HEK293T (cell line): ENCODE results near the gene TPRG1.

Source experiments
- CTCF ChIA-PET: fragments of 350-600 bp; formaldehyde crosslinking; extraction: SDS; loops from one replicate; lab custom pipeline; 2021; ENCODE audit warnings: antibody characterized with exemption, inconsistent platforms; lab: Yijun Ruan, JAX
- POLR2A ChIA-PET: fragments of 350-600 bp; formaldehyde crosslinking; extraction: SDS; loops from one replicate; lab custom pipeline; 2020; ENCODE audit warnings: antibody characterized with exemption, inconsistent platforms; lab: Yijun Ruan, JAX
- DNase-seq: peaks from one replicate; pipeline ENCODE4 v3.0.0; 2012; ENCODE audit warnings: mixed read lengths; ENCODE audit errors: extremely low spot score
- ARNT ChIP-seq: fragments of 450-650 bp; IDR thresholded peaks from 2 replicates; pipeline ENCODE4 v1.6.1; 2017; ENCODE audit warnings: mild to moderate bottlenecking
- BHLHE40 ChIP-seq: fragments of 450-650 bp; IDR thresholded peaks from 2 replicates; pipeline ENCODE4 v1.6.1; 2016; ENCODE audit warnings: mild to moderate bottlenecking, moderate library complexity, borderline replicate concordance
- CTBP1 ChIP-seq: fragments of 450-650 bp; IDR thresholded peaks from 2 replicates; pipeline ENCODE4 v1.6.1; 2016; ENCODE audit warnings: borderline replicate concordance
- ELF4 ChIP-seq: fragments of 450-650 bp; IDR thresholded peaks from 2 replicates; pipeline ENCODE4 v1.6.1; 2017; ENCODE audit warnings: antibody characterized with exemption
- FOXA1 ChIP-seq: fragments of 450-650 bp; IDR thresholded peaks from 2 replicates; pipeline ENCODE4 v1.6.1; 2016; ENCODE audit warnings: mild to moderate bottlenecking
- FOXK2 ChIP-seq: fragments of 450-650 bp; IDR thresholded peaks from 2 replicates; pipeline ENCODE4 v1.6.1; 2016; ENCODE audit warnings: mild to moderate bottlenecking
- FOXM1 ChIP-seq: fragments of 450-650 bp; IDR thresholded peaks from 2 replicates; pipeline ENCODE4 v1.6.1; 2017; ENCODE audit warnings: mild to moderate bottlenecking, borderline replicate concordance
- HDGF ChIP-seq: fragments of 450-650 bp; IDR thresholded peaks from 2 replicates; pipeline ENCODE4 v1.6.1; 2017; ENCODE audit warnings: antibody characterized with exemption, borderline replicate concordance
- L3MBTL2 ChIP-seq: fragments of 450-650 bp; conservative IDR thresholded peaks from 2 replicates; pipeline ENCODE4 v1.6.1; 2016; ENCODE audit warnings: mild to moderate bottlenecking
- LEF1 ChIP-seq: fragments of 450-650 bp; IDR thresholded peaks from 2 replicates; pipeline ENCODE4 v1.6.1; 2017; ENCODE audit warnings: mild to moderate bottlenecking, borderline replicate concordance
- NFRKB ChIP-seq: fragments of 450-650 bp; IDR thresholded peaks from 2 replicates; pipeline ENCODE4 v1.6.1; 2016; ENCODE audit warnings: mild to moderate bottlenecking, moderate library complexity
- SP1 ChIP-seq: fragments of 450-650 bp; IDR thresholded peaks from 2 replicates; pipeline ENCODE4 v1.6.1; 2017
- SUZ12 ChIP-seq: fragments of 450-650 bp; IDR thresholded peaks from 2 replicates; pipeline ENCODE4 v1.6.1; 2016; ENCODE audit warnings: mild to moderate bottlenecking
- TARDBP ChIP-seq: fragments of 450-650 bp; IDR thresholded peaks from 2 replicates; pipeline ENCODE4 v1.6.1; 2016
- ZNF384 ChIP-seq: fragments of 450-650 bp; IDR thresholded peaks from 2 replicates; pipeline ENCODE4 v1.6.1; 2016
- TF ChIP-seq, protein P1 (sequence below): fragments of 450-650 bp; IDR thresholded peaks from 2 replicates; pipeline ENCODE4 v1.6.1; 2016

The TPRG1 gene

DNA sequence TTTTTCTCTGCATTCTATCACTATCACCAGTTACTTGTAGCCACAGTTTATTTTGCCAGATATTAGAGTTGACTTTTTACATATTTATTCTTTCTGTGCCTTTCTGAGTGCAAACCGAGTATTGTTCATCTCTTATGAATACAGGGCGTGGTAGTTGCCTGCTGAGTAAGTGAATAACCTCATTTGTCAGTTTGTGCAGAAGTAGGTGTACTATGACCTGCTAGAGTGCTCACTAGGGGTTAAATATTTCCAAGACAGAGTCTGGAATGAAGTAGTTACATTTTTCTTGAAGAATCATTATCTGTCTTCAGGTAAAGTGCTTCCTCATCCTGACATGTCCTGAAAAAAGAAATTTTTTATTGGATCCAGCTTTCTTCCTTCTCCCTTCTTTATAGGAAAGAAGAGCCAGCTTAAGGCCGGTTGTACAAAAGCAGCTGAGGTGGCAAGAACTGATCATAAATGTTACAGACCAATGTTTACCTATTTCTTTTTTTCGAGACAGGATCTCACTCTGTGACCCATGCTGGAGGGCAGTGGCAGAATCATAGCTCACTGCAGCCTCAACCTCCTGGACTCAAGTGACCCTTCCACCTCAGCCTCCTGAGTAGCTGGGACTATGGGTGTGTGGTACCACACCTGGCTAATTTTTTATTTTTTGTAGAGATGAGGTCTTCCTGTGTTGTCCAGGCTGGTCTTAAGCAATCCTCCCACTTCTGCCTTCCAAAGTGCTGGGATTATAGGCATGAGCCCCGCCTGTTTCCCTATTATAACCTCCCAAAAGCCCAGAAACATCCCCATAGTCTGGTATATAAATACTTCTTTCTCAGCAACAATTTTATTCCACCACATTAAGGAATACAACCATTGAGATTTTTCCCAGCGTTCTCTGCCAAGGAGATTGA is 182.5 kb downstream of the TPRG1 start:
- DNase-seq: no peak
- CTCF ChIA-PET: no interaction called here
- TF ChIP-seq, protein P1, sequence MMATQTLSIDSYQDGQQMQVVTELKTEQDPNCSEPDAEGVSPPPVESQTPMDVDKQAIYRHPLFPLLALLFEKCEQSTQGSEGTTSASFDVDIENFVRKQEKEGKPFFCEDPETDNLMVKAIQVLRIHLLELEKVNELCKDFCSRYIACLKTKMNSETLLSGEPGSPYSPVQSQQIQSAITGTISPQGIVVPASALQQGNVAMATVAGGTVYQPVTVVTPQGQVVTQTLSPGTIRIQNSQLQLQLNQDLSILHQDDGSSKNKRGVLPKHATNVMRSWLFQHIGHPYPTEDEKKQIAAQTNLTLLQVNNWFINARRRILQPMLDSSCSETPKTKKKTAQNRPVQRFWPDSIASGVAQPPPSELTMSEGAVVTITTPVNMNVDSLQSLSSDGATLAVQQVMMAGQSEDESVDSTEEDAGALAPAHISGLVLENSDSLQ: no peak
- no peak for TF ChIP-seq SUZ12
- no peak for TF ChIP-seq NFRKB
- no peak for TF ChIP-seq FOXA1
- no peak for TF ChIP-seq ELF4
- no peak for TF ChIP-seq CTBP1
- TF ChIP-seq LEF1: no peak
- TF ChIP-seq BHLHE40: no peak
- TF ChIP-seq ZNF384: no peak
- TF ChIP-seq FOXM1: no peak
- TF ChIP-seq HDGF: no peak
- no peak for TF ChIP-seq FOXK2
- no peak for TF ChIP-seq L3MBTL2
- no peak for TF ChIP-seq ARNT
- no peak for TF ChIP-seq SP1
- TF ChIP-seq TARDBP: no peak
- POLR2A ChIA-PET: no interaction called here

DNA sequence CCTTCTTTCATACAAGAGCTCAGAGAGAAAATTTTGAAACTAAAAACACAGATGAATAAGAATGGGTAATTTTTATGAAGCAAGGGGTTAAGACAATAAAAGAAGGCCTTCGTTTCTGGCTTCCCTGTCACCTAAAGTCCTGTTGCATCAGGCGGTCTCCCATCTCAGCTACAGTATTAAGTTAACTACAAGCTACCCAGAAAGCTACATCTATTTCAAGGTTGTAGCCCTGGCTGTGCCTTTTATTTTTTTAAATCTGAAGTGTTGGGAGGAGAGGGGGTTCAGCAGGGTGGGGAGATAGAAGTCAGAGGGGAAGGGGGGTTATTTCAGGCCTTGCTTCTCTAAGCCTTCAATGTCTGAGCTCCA is 183.3 kb downstream of the TPRG1 start:
- ChIA-PET POLR2A (no interaction called here), CTCF (no interaction called here)
- DNase-seq: no peak
- TF ChIP-seq ELF4: no peak
- TF ChIP-seq HDGF: no peak
- TF ChIP-seq L3MBTL2: no peak
- TF ChIP-seq ZNF384: no peak
- no peak for TF ChIP-seq FOXM1
- TF ChIP-seq BHLHE40: no peak
- TF ChIP-seq TARDBP: no peak
- TF ChIP-seq ARNT: no peak
- TF ChIP-seq FOXK2: no peak
- TF ChIP-seq SP1: no peak
- TF ChIP-seq SUZ12: no peak
- TF ChIP-seq FOXA1: no peak
- TF ChIP-seq NFRKB: no peak
- no peak for TF ChIP-seq LEF1

DNA sequence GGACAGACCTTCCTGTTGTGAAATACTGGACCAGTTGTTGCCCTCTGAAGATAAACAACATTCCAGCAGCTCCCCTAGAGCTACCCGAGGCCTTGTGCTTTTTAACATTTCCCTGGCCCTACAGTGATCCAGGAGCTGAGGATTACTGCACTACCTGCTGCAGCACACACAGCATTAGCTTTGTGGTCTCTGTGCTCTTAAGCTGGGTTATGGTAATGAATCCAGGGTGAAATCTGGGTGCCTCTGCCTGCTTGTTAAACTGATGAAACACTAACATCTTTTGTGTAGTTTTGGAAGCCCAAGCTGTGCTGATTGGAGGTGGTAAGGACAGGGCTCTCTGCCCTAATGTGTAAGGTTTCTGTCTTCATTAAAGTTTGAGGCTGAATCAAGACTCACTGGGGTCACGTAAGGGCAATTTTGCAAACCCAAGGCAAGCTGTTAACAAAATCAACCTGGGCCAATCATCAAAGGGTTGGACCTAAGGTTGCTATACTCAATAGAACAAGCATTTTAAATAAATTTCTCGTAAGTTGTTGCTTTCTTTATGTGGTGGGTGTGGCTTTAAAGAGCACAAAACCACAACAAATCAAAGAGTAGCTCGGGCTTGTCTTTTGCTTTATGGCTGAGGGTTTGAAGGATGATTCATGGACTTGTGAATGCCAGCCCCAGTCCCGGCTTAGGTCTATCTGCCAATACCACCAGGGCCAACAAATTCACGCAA is 183.9 kb downstream of the TPRG1 start:
- no peak for TF ChIP-seq L3MBTL2
- no peak for TF ChIP-seq BHLHE40
- no peak for TF ChIP-seq ELF4
- no peak for TF ChIP-seq ZNF384
- TF ChIP-seq LEF1: no peak
- TF ChIP-seq, protein P1: no peak
- no peak for TF ChIP-seq SUZ12
- no peak for TF ChIP-seq NFRKB
- TF ChIP-seq SP1: no peak
- TF ChIP-seq HDGF: no peak
- no peak for TF ChIP-seq TARDBP
- no peak for TF ChIP-seq ARNT
- no peak for TF ChIP-seq FOXM1
- no peak for TF ChIP-seq FOXK2
- ChIA-PET CTCF (no interaction called here), POLR2A (no interaction called here)
- DNase-seq: no peak

DNA sequence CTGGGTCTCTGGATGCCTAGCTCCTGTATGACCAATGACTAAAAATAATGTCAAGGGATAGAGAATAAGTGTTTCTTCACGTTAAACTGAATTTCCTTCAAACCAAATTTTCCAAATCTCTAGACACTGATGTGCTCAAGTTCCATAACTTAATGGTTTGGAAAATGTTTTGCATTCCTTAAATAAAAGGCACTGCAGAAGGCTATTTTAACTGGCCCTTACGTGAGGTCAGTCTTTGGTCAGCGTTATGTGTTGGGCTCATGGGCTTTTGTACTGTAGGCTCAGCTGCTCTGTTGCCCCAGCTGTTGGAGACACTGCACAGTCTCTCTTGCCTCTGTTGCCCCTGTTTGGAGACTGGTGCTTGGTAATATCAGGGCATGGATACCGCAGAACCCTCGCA is 188.5 kb downstream of the TPRG1 start:
- DNase-seq: no peak
- ChIA-PET CTCF (no interaction called here), POLR2A (no interaction called here)
- TF ChIP-seq LEF1: no peak

DNA sequence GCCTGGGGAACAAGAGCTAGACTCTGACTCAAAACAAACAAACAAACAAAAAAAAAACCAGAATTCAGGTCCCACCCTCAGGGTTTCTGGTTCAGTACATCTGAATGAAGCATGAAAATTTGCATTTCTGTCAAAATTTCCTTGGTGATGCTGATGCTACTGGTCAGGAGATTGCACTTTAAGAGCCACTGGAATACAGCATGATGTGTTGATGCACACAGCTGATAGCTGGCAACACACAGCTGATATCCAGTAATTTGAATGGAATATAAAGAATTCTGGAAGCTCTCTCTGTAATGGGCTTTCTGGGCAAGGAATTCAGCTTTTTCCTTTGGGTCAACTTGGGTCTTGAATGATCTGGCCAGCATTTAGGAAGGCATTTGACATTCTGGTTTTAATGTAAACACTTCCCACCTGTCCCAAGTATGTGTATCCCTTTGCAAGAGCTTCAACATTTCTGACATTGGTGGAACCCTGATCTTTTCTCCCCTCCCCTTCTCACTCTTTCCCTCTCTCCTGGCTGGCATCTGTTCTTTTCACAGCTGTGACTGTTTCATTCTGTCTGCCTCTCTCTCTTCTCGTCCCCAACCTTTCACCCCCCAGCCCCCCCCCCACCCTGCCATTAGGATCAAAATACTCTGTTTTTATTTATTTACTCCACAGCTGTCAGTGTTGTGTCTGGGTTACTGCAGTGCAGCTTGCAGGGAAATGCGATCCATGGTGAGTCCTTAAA is 189.5 kb downstream of the TPRG1 start:
- ChIA-PET POLR2A (no interaction called here), CTCF (no interaction called here)
- TF ChIP-seq NFRKB (no peak), CTBP1 (no peak), ARNT (no peak), ZNF384 (no peak)
- DNase-seq: no peak

DNA sequence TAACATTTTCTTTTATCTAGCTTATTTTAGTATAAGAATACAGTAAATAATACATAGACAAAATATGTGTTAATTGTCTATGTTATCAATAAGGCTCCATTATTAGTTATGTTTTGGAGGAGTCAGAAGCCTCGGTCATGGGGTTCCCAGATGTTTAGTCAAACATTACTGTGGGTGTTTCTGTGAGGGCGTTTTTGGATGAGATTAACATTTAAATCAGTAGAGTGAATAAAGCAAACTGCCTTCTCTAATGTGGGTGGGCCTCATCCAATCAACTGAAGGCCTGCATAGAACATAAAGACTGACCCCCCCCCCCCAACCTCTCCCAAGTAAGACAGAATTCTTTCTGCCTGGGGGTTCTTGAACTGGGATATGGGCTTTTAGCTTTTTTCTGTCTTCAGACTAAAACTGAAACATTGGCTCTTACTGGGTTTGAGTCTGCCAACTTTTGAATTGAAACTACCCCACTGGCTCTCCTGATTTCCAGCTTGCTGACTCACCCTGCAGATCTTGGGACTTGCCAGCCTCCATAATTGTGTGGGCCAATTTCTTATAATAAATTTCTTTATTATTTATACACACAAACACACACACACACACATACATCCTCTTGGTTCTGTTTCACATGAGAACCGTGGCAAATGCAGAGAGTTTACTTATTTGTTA is 192.0 kb downstream of the TPRG1 start:
- no peak for TF ChIP-seq CTBP1
- no peak for TF ChIP-seq L3MBTL2
- TF ChIP-seq FOXK2: no peak
- no peak for TF ChIP-seq ELF4
- no peak for TF ChIP-seq NFRKB
- no peak for TF ChIP-seq FOXA1
- TF ChIP-seq, protein P1: no peak
- TF ChIP-seq FOXM1: no peak
- TF ChIP-seq ZNF384: no peak
- no peak for TF ChIP-seq LEF1
- no peak for TF ChIP-seq ARNT
- no peak for TF ChIP-seq SP1
- TF ChIP-seq SUZ12: no peak
- TF ChIP-seq TARDBP: no peak
- no peak for TF ChIP-seq BHLHE40
- no peak for TF ChIP-seq HDGF
- ChIA-PET CTCF (no interaction called here), POLR2A (no interaction called here)

More for the DNA sequence above, 192.0 kb downstream of the TPRG1 start:
- no peak for DNase-seq
